Uterus (tissue), 4 donors: Measurements from ENCODE around the gene ISG15. TPM values are rescaled to one million over a fixed set of nuclear protein-coding genes. Genes with fewer than 3 reads are reported as not detected.

Source experiments
- DNase-seq, 2 donors: peaks; one replicate each; pipeline ENCODE4 v3.0.0-alpha.2; 2019 to 2020
- H3K27ac ChIP-seq, 2 donors: fragments of 200-600 bp; sonication (generic); 1 replicate in 1 of 2; 2 replicates in 1 of 2; pipeline ENCODE4 v1.5.1; 2016 to 2018
- H3K27me3 ChIP-seq, 2 donors: fragments of 200-600 bp; sonication (generic); one replicate each; pipeline ENCODE4 v1.5.1; 2018 to 2019; ENCODE audit warnings: control low read depth in 1 of 2
- H3K36me3 ChIP-seq, 2 donors: fragments of 200-600 bp; sonication (generic); one replicate each; pipeline ENCODE4 v1.5.1; 2019; ENCODE audit warnings: control low read depth in 1 of 2
- H3K4me1 ChIP-seq, 2 donors: fragments of 200-600 bp; sonication (generic); one replicate each; pipeline ENCODE4 v1.5.1; 2018 to 2019; ENCODE audit warnings: control low read depth in 1 of 2
- H3K4me3 ChIP-seq, 2 donors: fragments of 200-600 bp; sonication (generic); 1 replicate in 1 of 2; 2 replicates in 1 of 2; pipeline ENCODE4 v1.5.1; 2018 to 2019; ENCODE audit warnings: mild to moderate bottlenecking in 1 of 2
- H3K9me3 ChIP-seq, 2 donors: fragments of 200-600 bp; sonication (generic); one replicate each; pipeline ENCODE4 v1.5.1; 2019; ENCODE audit warnings: control low read depth in 1 of 2
- POLR2A ChIP-seq, 2 donors: fragments of 450-650 bp; IDR thresholded peaks; one replicate each; pipeline ENCODE4 v1.6.1; 2016; ENCODE audit warnings: antibody characterized with exemption in 2 of 2, mild to moderate bottlenecking in 1 of 2, moderate library complexity in 1 of 2
- intact Hi-C: fragments of 100-400 bp; cut with DNase I; formaldehyde crosslinking; loops from one replicate; pipeline ENCODE4 v1.15.1; 2023; ENCODE audit warnings: low total_unique reads
- total RNA-seq, 4 donors: library from RNA; depleted of rRNA in 3 of 4; stranded (reverse); fragments of >200 nt in 3 of 4; gene quantifications; one replicate each; pipeline versions ENCODE4 v1.1.0 to v1.2.4, GENCODE V29; 2014 to 2023
- TF ChIP-seq, protein P1 (sequence below), 4 experiments: fragments of 200-600 bp in 2 of 4; fragments of 450-650 bp in 2 of 4; sonication (generic) in 2 of 4; IDR thresholded peaks; one replicate each; pipeline ENCODE4 v1.5.1; 2016 to 2019; ENCODE audit warnings: antibody characterized with exemption in 4 of 4, mild to moderate bottlenecking in 2 of 4, moderate library complexity in 1 of 4
- donor health status: DM: yes; HTN: yes; CAD: no.

The ISG15 gene
- total RNA-seq, 4 donors from 2014 or later = 1.8 to 27.2 (median 15.2) TPM

DNA sequence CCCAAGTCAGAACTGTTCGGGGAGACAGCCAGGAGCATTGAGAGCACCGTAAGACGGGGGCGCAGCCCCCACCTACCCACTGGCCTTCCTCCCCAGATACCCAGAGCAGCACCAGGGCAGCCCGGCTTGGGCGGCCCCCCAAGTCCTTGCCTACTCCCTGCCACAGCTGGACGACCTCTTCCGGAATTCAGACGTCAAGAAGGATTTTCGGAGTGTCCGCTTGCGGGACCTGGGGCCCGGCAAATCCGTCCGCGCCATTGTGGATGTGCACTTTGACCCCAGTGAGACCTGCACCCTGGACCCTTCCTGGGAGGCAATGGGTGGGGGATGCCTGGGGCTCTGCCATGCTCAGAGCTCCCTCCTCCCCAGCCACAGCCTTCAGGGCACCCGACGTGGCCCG is 34.1 kb downstream of the ISG15 start:
- Histone ChIP-seq H3K9me3 (no peaks in the 10 kb centered on the region), H3K36me3 (no peaks in the 10 kb centered on the region), H3K4me1 (no peaks in the 10 kb centered on the region), H3K27ac (no peak overlapping the region), H3K4me3 (no peak overlapping the region), H3K27me3 (no peaks in the 10 kb centered on the region)
- intact Hi-C loops = no loop called here
- no peak for TF ChIP-seq POLR2A (IDR thresholded peaks at IDR 0.05)
- TF ChIP-seq, protein P1, sequence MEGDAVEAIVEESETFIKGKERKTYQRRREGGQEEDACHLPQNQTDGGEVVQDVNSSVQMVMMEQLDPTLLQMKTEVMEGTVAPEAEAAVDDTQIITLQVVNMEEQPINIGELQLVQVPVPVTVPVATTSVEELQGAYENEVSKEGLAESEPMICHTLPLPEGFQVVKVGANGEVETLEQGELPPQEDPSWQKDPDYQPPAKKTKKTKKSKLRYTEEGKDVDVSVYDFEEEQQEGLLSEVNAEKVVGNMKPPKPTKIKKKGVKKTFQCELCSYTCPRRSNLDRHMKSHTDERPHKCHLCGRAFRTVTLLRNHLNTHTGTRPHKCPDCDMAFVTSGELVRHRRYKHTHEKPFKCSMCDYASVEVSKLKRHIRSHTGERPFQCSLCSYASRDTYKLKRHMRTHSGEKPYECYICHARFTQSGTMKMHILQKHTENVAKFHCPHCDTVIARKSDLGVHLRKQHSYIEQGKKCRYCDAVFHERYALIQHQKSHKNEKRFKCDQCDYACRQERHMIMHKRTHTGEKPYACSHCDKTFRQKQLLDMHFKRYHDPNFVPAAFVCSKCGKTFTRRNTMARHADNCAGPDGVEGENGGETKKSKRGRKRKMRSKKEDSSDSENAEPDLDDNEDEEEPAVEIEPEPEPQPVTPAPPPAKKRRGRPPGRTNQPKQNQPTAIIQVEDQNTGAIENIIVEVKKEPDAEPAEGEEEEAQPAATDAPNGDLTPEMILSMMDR (IDR thresholded peaks at IDR 0.05) = no peak
- no peak for DNase-seq

DNA sequence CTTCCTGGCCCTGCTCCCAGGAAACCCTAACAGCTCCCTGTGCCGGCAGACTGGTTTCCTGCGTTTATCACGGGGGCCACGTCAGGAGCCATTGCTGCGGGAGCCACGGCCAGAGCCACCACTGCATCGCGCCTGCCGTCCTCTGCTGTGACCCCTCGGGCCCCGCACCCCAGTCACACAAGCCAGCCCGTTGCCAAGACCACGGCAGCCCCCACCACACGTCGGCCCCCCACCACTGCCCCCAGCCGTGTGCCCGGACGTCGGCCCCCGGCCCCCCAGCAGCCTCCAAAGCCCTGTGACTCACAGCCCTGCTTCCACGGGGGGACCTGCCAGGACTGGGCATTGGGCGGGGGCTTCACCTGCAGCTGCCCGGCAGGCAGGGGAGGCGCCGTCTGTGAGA is 34.7 kb downstream of the ISG15 start:
- Histone ChIP-seq H3K4me3 (no peak overlapping the region), H3K4me1 (no peaks in the 10 kb centered on the region), H3K9me3 (no peaks in the 10 kb centered on the region), H3K27ac (no peak overlapping the region), H3K36me3 (no peaks in the 10 kb centered on the region), H3K27me3 (no peaks in the 10 kb centered on the region)
- no peak for DNase-seq
- intact Hi-C loops = no loop called here
- TF ChIP-seq POLR2A (IDR thresholded peaks at IDR 0.05) = no peak
- TF ChIP-seq, protein P1 (IDR thresholded peaks at IDR 0.05) = no peak

DNA sequence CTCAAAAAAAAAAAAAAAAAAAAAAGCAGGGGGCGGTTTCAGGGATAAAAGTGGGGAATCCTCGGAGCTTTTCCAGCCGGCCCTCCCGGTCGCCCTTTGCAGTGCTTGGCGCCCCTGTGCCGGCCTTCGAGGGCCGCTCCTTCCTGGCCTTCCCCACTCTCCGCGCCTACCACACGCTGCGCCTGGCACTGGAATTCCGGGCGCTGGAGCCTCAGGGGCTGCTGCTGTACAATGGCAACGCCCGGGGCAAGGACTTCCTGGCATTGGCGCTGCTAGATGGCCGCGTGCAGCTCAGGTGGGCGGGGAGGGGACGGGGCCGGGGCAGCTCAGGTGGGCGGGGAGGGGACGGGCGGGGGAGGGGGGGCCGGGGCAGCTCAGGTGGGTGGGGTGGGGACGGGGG is 35.5 kb downstream of the ISG15 start:
- H3K4me1 ChIP-seq = no peaks in the 10 kb centered on the region
- no peaks in the 10 kb centered on the region for H3K36me3 ChIP-seq
- no peak for DNase-seq
- H3K27ac ChIP-seq = no peak overlapping the region
- H3K4me3 ChIP-seq = no peak overlapping the region
- no peaks in the 10 kb centered on the region for H3K9me3 ChIP-seq
- no peaks in the 10 kb centered on the region for H3K27me3 ChIP-seq
- TF ChIP-seq, protein P1 (IDR thresholded peaks at IDR 0.05) = no peak
- TF ChIP-seq POLR2A (IDR thresholded peaks at IDR 0.05) = no peak
- intact Hi-C loops = no loop called here

DNA sequence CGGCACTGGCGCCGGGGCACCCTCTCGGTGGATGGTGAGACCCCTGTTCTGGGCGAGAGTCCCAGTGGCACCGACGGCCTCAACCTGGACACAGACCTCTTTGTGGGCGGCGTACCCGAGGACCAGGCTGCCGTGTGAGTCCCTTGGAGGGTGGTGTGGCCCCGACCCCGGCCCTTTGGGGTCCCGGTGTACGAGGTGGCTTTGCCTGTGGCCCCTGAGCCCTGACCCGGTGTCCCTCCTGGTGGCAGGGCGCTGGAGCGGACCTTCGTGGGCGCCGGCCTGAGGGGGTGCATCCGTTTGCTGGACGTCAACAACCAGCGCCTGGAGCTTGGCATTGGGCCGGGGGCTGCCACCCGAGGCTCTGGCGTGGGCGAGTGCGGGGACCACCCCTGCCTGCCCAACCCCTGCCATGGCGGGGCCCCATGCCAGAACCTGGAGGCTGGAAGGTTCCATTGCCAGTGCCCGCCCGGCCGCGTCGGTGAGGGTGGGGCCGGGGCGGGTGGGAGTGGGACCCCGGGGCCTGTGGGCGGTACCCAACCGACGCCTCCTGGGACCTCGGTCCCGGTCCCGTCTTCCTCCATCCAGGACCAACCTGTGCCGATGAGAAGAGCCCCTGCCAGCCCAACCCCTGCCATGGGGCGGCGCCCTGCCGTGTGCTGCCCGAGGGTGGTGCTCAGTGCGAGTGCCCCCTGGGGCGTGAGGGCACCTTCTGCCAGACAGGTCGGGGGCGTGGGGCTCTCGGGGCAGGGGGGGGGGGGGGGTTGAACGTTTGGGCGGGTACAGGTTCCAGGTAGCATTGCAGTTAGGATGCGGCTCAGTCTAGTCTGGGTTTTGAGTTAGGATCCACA is 36.2 kb downstream of the ISG15 start:
- no peaks in the 10 kb centered on the region for H3K9me3 ChIP-seq
- H3K27me3 ChIP-seq = no peaks in the 10 kb centered on the region
- no peak overlapping the region for H3K27ac ChIP-seq
- no peak for TF ChIP-seq POLR2A (IDR thresholded peaks at IDR 0.05)
- TF ChIP-seq, protein P1 (IDR thresholded peaks at IDR 0.05) = no peak
- no peak for DNase-seq
- H3K36me3 ChIP-seq = no peaks in the 10 kb centered on the region
- no peaks in the 10 kb centered on the region for H3K4me1 ChIP-seq
- intact Hi-C loops = no loop called here
- no peak overlapping the region for H3K4me3 ChIP-seq

DNA sequence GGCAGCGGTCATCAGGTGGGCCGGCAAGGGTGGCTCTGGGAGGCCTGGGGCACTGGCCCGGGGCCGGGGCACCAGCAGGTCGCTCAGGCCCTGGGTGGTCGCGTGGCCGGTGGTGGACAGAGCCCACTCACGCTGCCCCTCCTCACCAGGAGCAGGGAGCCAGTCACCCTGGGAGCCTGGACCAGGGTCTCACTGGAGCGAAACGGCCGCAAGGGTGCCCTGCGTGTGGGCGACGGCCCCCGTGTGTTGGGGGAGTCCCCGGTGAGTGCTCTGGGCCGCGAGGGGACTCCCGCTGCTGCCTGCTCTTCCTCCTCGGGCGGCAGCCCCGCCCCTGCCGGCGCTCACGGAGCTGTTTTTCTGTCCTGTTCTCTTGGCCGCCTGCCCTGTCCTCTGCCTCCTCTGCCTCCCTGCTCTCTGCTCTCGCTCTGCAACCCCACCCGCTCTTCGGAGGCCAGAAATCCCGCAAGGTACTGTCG is 37.3 kb downstream of the ISG15 start:
- H3K4me3 ChIP-seq = no peak overlapping the region
- TF ChIP-seq POLR2A (IDR thresholded peaks at IDR 0.05) = no peak
- TF ChIP-seq, protein P1 (IDR thresholded peaks at IDR 0.05) = no peak
- H3K9me3 ChIP-seq = no peaks in the 10 kb centered on the region
- no peaks in the 10 kb centered on the region for H3K4me1 ChIP-seq
- intact Hi-C loops = no loop called here
- no peaks in the 10 kb centered on the region for H3K27me3 ChIP-seq
- H3K36me3 ChIP-seq = no peaks in the 10 kb centered on the region
- no peak overlapping the region for H3K27ac ChIP-seq
- no peak for DNase-seq
